ENCODE measurements around the gene SH3BGRL3.
"Not testable (repeated sequence)": the region's sequence is repeated elsewhere in the genome, so short reads cannot be mapped to it uniquely, and the experiment has no call there.

Gene SH3BGRL3

DNA sequence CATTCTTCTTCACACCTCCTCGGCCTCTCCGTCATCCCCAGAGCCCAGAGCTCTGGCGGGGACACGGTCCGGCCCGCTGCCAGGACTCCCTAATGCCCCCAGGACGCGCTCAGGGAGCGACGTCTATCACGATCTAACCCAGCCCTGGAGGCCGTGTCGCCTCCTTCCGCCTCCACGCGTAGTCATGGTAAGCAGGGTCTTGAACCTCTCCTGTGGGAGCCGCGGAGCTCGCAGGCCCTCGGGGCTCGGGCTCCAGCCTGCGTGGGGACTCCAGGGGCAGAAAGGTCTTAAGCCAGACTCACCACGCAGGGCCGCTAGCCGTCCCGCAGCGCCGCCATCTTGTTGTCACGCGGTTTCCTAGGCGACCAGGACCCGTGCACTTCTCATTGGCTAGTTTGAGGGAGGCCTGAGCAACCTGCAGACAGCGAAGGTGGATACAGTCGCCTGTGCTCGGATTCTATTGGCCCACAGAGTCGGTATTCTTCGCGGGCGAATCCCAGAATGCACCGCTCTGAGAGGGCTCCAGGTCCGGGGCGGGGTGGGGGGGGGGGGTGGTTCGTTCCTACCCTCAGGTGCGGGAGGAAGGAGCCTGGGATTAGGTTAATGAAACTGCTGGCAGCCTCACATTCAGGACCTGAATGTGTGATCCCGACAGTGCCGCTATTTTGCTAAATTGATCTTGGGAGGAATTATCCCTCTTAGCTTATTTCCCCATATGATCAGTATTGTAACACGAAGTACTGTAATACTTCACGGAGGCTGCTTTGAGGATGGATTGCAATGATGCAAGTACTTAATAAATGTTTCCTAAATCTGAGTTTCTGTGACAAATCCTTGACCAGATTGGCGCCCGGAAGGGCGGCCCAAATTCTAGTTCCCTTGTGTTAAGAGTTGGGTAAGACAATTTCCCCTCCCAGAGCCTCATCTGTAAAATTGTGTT lies 26.7 kb downstream of the SH3BGRL3 start, which contains the start of gene UBXN11:
TSS of gene UBXN11 (minus strand) at position 347 of the 940 bp plus-strand sequence. CDS start 3,753 bp downstream, outside the sequence.
- H3K9me3 ChIP-seq (ENCODE audit: control insufficient read depth in 2 of 2, low read length in 2 of 2), result no peaks in the 10 kb centered on the region
- H3K27ac ChIP-seq (ENCODE audit: low read length), result peak within 1 kb of the TSS; percentile 6
- H3K4me3 ChIP-seq (ENCODE audit: low read length in 2 of 2), result peak within 1 kb of the TSS; percentile 77 to 96
- no peaks in the 10 kb centered on the region for H3K36me3 ChIP-seq (ENCODE audit: control insufficient read depth in 2 of 2, insufficient read depth in 2 of 2, low read length in 2 of 2)
- peaks cover 11% of the 10 kb centered on the region for H3K4me1 ChIP-seq (ENCODE audit: control insufficient read depth, insufficient read depth, low read length)
- peak within 1 kb of the TSS; percentile 80 to 83 for H3K9ac ChIP-seq (ENCODE audit: low read length in 2 of 2)
- no peaks in the 10 kb centered on the region for H3K27me3 ChIP-seq (ENCODE audit: control insufficient read depth in 1 of 2, insufficient read depth in 2 of 2, low read length in 2 of 2)

DNA sequence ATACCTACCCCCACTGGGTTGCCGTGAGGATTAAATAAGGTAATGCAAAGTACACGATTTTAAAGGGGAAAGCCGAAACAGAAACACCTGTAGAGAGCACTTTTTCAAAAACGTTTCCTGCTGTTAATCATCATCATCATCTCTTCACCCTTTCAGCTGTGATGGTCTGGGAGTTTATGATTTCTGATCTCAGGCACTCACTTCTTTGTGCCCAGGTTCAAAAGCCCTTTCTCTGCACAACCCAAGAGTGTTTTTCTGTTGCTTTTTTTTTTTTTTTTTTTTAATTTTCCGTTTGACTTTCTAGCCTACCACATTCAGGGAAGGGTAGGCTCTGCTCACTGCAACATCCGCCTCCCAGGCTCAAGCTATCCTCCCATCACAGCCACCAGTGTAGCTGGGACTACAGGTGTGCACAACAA lies 27.5 kb downstream of the SH3BGRL3 start:
- Histone ChIP-seq H3K4me3 (ENCODE audit: low read length in 2 of 2) (no peak overlapping the region), H3K27ac (ENCODE audit: low read length) (no peak overlapping the region), H3K9ac (ENCODE audit: low read length in 2 of 2) (peak overlapping the region in 1 of 2 donors; percentile 32)

DNA sequence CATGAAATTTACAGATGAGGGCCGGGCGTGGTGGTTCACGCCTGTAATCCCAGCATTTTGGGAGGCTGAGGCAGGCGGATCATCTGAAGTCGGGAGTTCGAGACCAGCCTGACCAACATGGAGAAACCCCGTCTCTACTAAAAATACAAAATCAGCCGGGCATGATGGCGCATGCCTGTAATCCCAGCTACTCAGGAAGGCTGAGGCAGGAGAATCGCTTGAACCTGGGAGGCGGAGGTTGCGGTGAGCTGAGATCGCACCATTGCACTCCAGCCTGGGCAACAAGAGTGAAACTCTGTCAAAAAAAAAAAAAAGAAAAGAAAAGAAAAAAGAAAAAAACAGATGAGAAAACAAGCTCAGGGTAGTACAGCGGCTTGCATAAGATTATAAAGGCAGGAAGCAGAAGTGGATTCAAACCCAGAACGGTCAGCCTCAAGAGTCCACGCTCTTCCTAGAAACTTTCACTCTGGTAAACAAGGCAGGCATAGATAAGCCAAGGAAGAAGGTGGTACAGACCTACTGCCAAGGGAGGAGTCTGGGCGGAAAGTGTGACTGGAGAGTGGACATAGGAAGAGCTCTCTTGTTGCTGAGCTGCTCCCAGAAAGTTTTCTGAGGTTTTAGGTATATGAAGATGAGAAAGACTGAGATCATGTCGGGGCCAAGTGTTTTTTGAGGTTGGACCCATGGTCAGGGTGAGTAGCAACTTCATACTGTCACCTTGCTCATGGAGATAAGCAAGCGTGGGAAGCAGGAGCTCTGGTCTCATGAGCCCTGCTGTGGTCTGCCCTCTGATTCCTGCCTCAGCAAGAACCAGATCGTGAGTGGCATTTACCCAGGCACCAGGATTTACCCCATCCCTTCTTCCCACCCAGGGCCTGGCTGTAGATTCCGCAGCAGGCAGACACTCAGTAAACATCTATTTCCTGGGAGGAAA lies 28.3 kb downstream of the SH3BGRL3 start:
- peaks cover 11% of the 10 kb centered on the region for H3K4me1 ChIP-seq (ENCODE audit: control insufficient read depth, insufficient read depth, low read length)
- not testable (repeated sequence) for H3K9ac ChIP-seq (ENCODE audit: low read length in 2 of 2); H3K27ac ChIP-seq (ENCODE audit: low read length); H3K36me3 ChIP-seq (ENCODE audit: control insufficient read depth in 2 of 2, insufficient read depth in 2 of 2, low read length in 2 of 2); H3K9me3 ChIP-seq (ENCODE audit: control insufficient read depth in 2 of 2, low read length in 2 of 2); H3K4me3 ChIP-seq (ENCODE audit: low read length in 2 of 2); H3K27me3 ChIP-seq (ENCODE audit: control insufficient read depth in 1 of 2, insufficient read depth in 2 of 2, low read length in 2 of 2)

More for the DNA sequence above, 27.5 kb downstream of the SH3BGRL3 start:
- no peaks in the 10 kb centered on the region for H3K27me3 ChIP-seq (ENCODE audit: control insufficient read depth in 1 of 2, insufficient read depth in 2 of 2, low read length in 2 of 2)
- no peaks in the 10 kb centered on the region for H3K9me3 ChIP-seq (ENCODE audit: control insufficient read depth in 2 of 2, low read length in 2 of 2)
- H3K36me3 ChIP-seq (ENCODE audit: control insufficient read depth in 2 of 2, insufficient read depth in 2 of 2, low read length in 2 of 2), result no peaks in the 10 kb centered on the region
- H3K4me1 ChIP-seq (ENCODE audit: control insufficient read depth, insufficient read depth, low read length), result peaks cover 11% of the 10 kb centered on the region

DNA sequence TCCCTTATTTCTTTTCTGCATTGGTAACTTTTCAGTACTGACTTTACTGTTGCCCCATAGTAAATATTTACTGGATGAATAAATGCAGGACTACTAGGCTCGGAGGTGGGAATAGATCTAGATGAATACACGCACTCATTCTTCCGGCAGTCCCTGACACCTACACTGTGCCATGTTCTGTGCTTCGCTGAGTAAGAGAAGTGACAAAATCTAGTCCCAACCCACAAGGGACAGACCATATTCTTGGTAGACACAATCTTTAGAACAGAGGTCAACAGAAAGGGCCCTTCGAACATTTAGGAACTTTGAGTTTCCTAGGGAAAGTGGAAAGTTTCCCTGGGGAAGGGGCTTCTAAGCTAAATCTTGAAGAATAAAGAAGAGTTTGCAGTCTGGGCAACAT lies 34.6 kb downstream of the SH3BGRL3 start:
- no peaks in the 10 kb centered on the region for H3K4me1 ChIP-seq (ENCODE audit: control insufficient read depth, insufficient read depth, low read length)
- no peak overlapping the region for H3K4me3 ChIP-seq (ENCODE audit: low read length in 2 of 2)
- H3K27ac ChIP-seq (ENCODE audit: low read length), result no peak overlapping the region
- no peaks in the 10 kb centered on the region for H3K36me3 ChIP-seq (ENCODE audit: control insufficient read depth in 2 of 2, insufficient read depth in 2 of 2, low read length in 2 of 2)
- peaks cover 0 to 6% of the 10 kb centered on the region in 2 donors for H3K27me3 ChIP-seq (ENCODE audit: control insufficient read depth in 1 of 2, insufficient read depth in 2 of 2, low read length in 2 of 2)
- no peak overlapping the region for H3K9ac ChIP-seq (ENCODE audit: low read length in 2 of 2)
- no peaks in the 10 kb centered on the region for H3K9me3 ChIP-seq (ENCODE audit: control insufficient read depth in 2 of 2, low read length in 2 of 2)

DNA sequence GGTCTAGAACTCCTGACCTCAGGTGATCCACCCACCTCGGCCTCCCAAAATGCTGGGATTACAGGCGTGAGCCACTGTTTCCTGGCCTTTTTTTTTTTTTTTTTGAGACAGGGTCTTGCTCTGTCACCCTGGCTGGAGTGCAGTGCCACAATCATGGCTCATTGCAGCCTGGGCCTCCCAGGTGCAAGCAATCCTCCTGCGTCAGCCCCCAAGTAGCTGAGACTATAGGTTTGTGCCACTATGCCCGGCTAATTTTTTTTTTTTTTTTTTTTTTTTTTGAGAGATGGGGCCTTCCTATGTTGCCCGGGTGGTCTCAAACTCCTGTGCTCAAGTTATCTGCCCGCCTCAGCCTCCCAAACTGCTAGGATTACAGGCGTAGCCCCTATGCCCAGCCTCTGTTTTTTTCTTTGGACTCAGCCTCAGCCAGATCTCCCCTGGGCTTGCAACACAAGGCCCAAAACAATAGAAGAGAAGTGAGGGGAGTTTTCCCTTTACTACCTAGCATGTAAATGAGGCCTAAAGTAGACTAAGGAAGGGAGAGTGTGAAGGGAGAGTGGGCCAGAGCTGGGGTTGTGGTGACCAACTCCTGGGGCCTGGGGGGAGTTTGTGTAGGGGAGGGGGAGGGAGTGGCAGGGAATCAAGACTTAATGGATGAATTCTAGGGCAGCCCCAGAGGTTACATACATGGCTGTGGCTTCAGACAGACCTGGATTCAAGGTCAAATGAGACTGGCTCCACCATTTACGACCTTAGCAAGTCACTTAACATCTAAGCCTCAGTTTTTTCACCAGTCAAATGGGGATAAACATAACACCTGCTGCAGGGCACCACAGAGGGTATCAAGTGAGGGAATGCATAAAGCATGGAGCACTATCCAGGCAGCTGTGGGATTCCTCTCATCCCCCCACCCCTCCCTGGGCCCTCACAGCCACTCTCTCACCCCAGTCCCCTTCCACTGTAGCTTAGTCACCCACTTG lies 36.3 kb downstream of the SH3BGRL3 start:
- Histone ChIP-seq H3K36me3 (ENCODE audit: control insufficient read depth in 2 of 2, insufficient read depth in 2 of 2, low read length in 2 of 2) (no peaks in the 10 kb centered on the region), H3K27ac (ENCODE audit: low read length) (no peak overlapping the region), H3K9ac (ENCODE audit: low read length in 2 of 2) (no peak overlapping the region), H3K9me3 (ENCODE audit: control insufficient read depth in 2 of 2, low read length in 2 of 2) (no peaks in the 10 kb centered on the region), H3K4me3 (ENCODE audit: low read length in 2 of 2) (no peak overlapping the region), H3K4me1 (ENCODE audit: control insufficient read depth, insufficient read depth, low read length) (peaks cover 2% of the 10 kb centered on the region), H3K27me3 (ENCODE audit: control insufficient read depth in 1 of 2, insufficient read depth in 2 of 2, low read length in 2 of 2) (peaks cover 4 to 8% of the 10 kb centered on the region in 2 donors)

DNA sequence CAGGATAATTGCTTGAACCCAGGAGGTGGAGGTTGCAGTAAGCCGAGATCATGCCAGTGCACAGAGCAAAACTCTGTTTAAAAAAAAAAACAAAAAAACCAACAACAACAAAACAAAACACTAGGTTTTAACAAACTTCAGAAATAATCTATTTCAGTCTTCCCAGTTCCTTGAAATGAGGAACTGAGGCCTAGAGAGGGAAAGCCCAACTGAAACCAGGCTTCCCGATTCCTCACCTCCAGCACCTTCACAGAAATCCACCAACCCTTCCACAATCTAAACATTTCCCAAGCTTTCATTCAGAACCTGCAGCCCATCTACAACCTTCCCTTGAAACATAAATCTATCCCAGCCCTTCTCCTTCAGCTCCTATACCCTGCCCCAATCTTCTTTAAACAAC lies 37.3 kb downstream of the SH3BGRL3 start:
- H3K9ac ChIP-seq (ENCODE audit: low read length in 2 of 2), result no peak overlapping the region
- no peaks in the 10 kb centered on the region for H3K9me3 ChIP-seq (ENCODE audit: control insufficient read depth in 2 of 2, low read length in 2 of 2)
- H3K4me3 ChIP-seq (ENCODE audit: low read length in 2 of 2), result no peak overlapping the region
- H3K27ac ChIP-seq (ENCODE audit: low read length), result no peak overlapping the region
- peaks cover 4 to 8% of the 10 kb centered on the region in 2 donors for H3K27me3 ChIP-seq (ENCODE audit: control insufficient read depth in 1 of 2, insufficient read depth in 2 of 2, low read length in 2 of 2)
- peaks cover 7% of the 10 kb centered on the region for H3K4me1 ChIP-seq (ENCODE audit: control insufficient read depth, insufficient read depth, low read length)
- H3K36me3 ChIP-seq (ENCODE audit: control insufficient read depth in 2 of 2, insufficient read depth in 2 of 2, low read length in 2 of 2), result no peaks in the 10 kb centered on the region

DNA sequence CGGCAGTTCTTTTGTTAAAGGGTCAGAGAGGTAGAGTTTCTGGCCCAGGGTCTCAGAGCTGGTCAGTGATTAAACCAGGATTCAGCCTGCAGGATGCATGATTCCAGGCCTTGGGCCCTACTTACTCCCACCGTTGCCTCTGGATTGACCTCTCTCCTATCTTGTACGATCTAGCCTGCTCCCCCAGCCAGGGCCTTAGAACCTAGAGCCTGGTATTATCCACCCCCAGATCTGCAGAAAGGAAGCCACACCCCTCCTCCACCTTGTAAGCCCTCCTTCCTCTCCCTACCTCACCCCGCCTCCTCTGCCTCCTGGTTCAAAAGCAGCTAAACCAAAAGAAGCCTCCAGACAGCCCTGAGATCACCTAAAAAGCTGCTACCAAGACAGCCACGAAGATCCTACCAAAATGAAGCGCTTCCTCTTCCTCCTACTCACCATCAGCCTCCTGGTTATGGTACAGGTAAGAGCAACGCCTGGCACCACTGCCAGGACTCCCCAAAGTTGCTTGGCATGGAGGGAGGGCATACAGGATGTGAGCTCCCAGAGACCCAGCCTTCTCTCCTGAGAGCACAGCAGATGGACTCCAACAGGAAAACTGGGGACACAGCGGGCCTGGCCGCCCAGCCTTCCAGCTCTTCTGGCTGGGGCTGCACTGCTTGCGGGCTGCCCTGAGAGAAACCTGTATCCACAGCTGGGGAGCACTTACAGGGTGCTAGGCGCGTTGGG lies 37.9 kb downstream of the SH3BGRL3 start, which contains the start of gene CD52:
TSS of gene CD52 (plus strand) at position 347 of the 726 bp plus-strand sequence. CDS start at position 407, 60 bp downstream.
- Histone ChIP-seq H3K36me3 (ENCODE audit: control insufficient read depth in 2 of 2, insufficient read depth in 2 of 2, low read length in 2 of 2) (no peaks in the 10 kb centered on the region), H3K27ac (ENCODE audit: low read length) (no peak within 1 kb of the TSS), H3K4me1 (ENCODE audit: control insufficient read depth, insufficient read depth, low read length) (peaks cover 7% of the 10 kb centered on the region), H3K9ac (ENCODE audit: low read length in 2 of 2) (no peak within 1 kb of the TSS), H3K27me3 (ENCODE audit: control insufficient read depth in 1 of 2, insufficient read depth in 2 of 2, low read length in 2 of 2) (peaks cover 4 to 8% of the 10 kb centered on the region in 2 donors), H3K4me3 (ENCODE audit: low read length in 2 of 2) (peak within 1 kb of the TSS in 1 of 2 donors; percentile 15), H3K9me3 (ENCODE audit: control insufficient read depth in 2 of 2, low read length in 2 of 2) (no peaks in the 10 kb centered on the region)

DNA sequence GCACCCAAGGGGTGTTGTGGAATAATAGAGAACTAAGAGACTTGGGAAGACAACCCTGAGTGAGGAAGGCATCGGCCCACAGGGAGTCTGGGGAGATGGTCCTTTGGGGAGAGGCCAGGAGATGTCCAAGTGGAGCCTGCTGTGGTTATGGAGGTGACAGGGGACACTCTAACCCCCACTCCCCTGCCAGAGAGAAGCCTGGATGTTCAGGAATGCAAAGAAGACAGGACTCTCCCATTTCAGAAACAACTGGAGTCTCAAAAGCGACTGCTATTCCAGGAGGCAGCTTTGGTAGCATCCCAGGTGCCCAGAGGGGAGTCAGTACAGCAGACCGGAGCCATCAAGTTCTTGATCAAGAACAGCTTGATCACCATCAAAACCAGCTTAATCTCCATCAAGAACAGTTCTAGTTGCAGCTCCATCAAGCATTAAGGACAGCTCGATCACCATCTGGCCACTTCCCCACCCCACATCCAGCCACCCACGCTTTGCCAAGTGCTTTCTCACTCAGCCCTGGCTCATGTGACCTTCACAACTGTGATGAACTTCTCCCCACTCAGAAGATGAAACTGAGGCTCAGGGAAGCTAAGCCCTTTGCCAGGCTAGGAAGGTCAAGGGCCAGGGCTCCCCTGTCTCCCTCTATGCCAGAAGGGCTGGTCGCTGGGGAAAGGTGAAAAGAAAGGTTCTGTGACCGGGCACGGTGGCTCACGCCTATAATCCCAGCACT lies 38.6 kb downstream of the SH3BGRL3 start:
- Histone ChIP-seq H3K36me3 (ENCODE audit: control insufficient read depth in 2 of 2, insufficient read depth in 2 of 2, low read length in 2 of 2) (no peaks in the 10 kb centered on the region), H3K4me3 (ENCODE audit: low read length in 2 of 2) (peak overlapping the region in 1 of 2 donors; percentile 15), H3K27me3 (ENCODE audit: control insufficient read depth in 1 of 2, insufficient read depth in 2 of 2, low read length in 2 of 2) (peaks cover 4% of the 10 kb centered on the region in 2 donors), H3K9ac (ENCODE audit: low read length in 2 of 2) (no peak overlapping the region), H3K9me3 (ENCODE audit: control insufficient read depth in 2 of 2, low read length in 2 of 2) (no peaks in the 10 kb centered on the region), H3K27ac (ENCODE audit: low read length) (no peak overlapping the region), H3K4me1 (ENCODE audit: control insufficient read depth, insufficient read depth, low read length) (peaks cover 7% of the 10 kb centered on the region)

DNA sequence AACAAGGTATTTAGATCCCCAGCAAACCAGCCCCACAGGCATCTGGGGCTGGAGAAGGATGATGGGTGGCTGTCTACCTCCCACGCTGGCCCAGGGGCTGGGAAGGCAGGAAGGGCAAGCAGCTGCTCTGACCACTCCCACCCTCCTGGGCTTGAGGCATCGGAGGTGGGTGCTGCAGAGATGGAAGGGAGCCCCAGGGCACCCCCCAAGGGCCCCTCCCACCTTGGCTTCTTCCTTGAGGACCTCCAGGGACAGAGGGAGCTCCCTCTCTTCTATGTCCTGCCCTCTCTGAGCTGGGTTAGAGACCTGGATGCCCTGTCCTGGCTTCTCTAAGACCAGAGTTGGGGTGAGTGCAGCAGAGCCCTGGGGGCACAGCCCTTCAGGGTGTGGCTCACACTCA lies 41.0 kb downstream of the SH3BGRL3 start:
- Histone ChIP-seq H3K4me1 (ENCODE audit: control insufficient read depth, insufficient read depth, low read length) (peaks cover 7% of the 10 kb centered on the region), H3K27ac (ENCODE audit: low read length) (no peak overlapping the region), H3K27me3 (ENCODE audit: control insufficient read depth in 1 of 2, insufficient read depth in 2 of 2, low read length in 2 of 2) (peaks cover 4 to 7% of the 10 kb centered on the region in 2 donors), H3K9ac (ENCODE audit: low read length in 2 of 2) (peak overlapping the region in 1 of 2 donors; percentile 5), H3K4me3 (ENCODE audit: low read length in 2 of 2) (no peak overlapping the region), H3K9me3 (ENCODE audit: control insufficient read depth in 2 of 2, low read length in 2 of 2) (no peaks in the 10 kb centered on the region), H3K36me3 (ENCODE audit: control insufficient read depth in 2 of 2, insufficient read depth in 2 of 2, low read length in 2 of 2) (no peaks in the 10 kb centered on the region)

Measured in stomach smooth muscle (tissue), 2 donors.